ENCODE results near the gene POLR2M.
A peak's percentile ranks its signal among the peaks of the same experiment; 100 is the strongest.

Gene POLR2M

GRCh38 chr15:57746786-57747185 is 40.3 kb downstream of the POLR2M start:
- TF ChIP-seq POLR2A (IDR thresholded peaks at IDR 0.05; ENCODE audit: low read depth, low read length) = no peak
- no peak for TF ChIP-seq TAF1 (IDR thresholded peaks at IDR 0.05; ENCODE audit: low read depth, low read length)
- FAIRE-seq = no peak

GRCh38 chr15:57747206-57747896 is 40.8 kb downstream of the POLR2M start:
- TF ChIP-seq TAF1 (IDR thresholded peaks at IDR 0.05; ENCODE audit: low read depth, low read length) (no peak), POLR2AphosphoS5 (IDR thresholded peaks at IDR 0.05; ENCODE audit: low read depth, low read length) (no peak), SPI1 (IDR thresholded peaks at IDR 0.05; ENCODE audit: low read depth, low read length) (peak; percentile 74)
- no peak for FAIRE-seq

More at GRCh38 chr15:57746786-57747185, 40.3 kb downstream of the POLR2M start:
- DNase-seq (ENCODE audit: insufficient read length, low spot score) = no peak

GRCh38 chr15:57751177-57751800 is 44.8 kb downstream of the POLR2M start:
- FAIRE-seq = no peak
- TF ChIP-seq PAX5 (IDR thresholded peaks at IDR 0.05; ENCODE audit: insufficient read depth, low read length, severe bottlenecking) = no peak
- no peak for TF ChIP-seq POU2F2 (IDR thresholded peaks at IDR 0.05; ENCODE audit: low read depth, low read length)
- no peak for TF ChIP-seq POLR2A (IDR thresholded peaks at IDR 0.05; ENCODE audit: low read depth, low read length)
- no peak for TF ChIP-seq TAF1 (IDR thresholded peaks at IDR 0.05; ENCODE audit: low read depth, low read length)
- TF ChIP-seq POLR2AphosphoS5 (IDR thresholded peaks at IDR 0.05; ENCODE audit: low read depth, low read length) = no peak
- no peak for TF ChIP-seq SPI1 (IDR thresholded peaks at IDR 0.05; ENCODE audit: low read depth, low read length)
- DNase-seq (ENCODE audit: insufficient read length, low spot score) = no peak

More at GRCh38 chr15:57747206-57747896, 40.8 kb downstream of the POLR2M start:
- DNase-seq (ENCODE audit: insufficient read length, low spot score) = no peak

GRCh38 chr15:57752436-57752835 is 45.9 kb downstream of the POLR2M start:
- DNase-seq (ENCODE audit: insufficient read length, low spot score) (no peak), FAIRE-seq (no peak)
- TF ChIP-seq PAX5 (IDR thresholded peaks at IDR 0.05; ENCODE audit: insufficient read depth, low read length, severe bottlenecking) = no peak
- no peak for TF ChIP-seq POLR2AphosphoS5 (IDR thresholded peaks at IDR 0.05; ENCODE audit: low read depth, low read length)
- TF ChIP-seq TAF1 (IDR thresholded peaks at IDR 0.05; ENCODE audit: low read depth, low read length) = no peak
- no peak for TF ChIP-seq SPI1 (IDR thresholded peaks at IDR 0.05; ENCODE audit: low read depth, low read length)
- no peak for TF ChIP-seq POU2F2 (IDR thresholded peaks at IDR 0.05; ENCODE audit: low read depth, low read length)
- TF ChIP-seq POLR2A (IDR thresholded peaks at IDR 0.05; ENCODE audit: low read depth, low read length) = no peak

GRCh38 chr15:57752840-57753239 is 46.3 kb downstream of the POLR2M start:
- no peak for FAIRE-seq
- DNase-seq (ENCODE audit: insufficient read length, low spot score) = no peak
- no peak for TF ChIP-seq POLR2A (IDR thresholded peaks at IDR 0.05; ENCODE audit: low read depth, low read length)
- no peak for TF ChIP-seq SPI1 (IDR thresholded peaks at IDR 0.05; ENCODE audit: low read depth, low read length)
- TF ChIP-seq POU2F2 (IDR thresholded peaks at IDR 0.05; ENCODE audit: low read depth, low read length) = no peak
- no peak for TF ChIP-seq PAX5 (IDR thresholded peaks at IDR 0.05; ENCODE audit: insufficient read depth, low read length, severe bottlenecking)
- TF ChIP-seq TAF1 (IDR thresholded peaks at IDR 0.05; ENCODE audit: low read depth, low read length) = no peak
- no peak for TF ChIP-seq POLR2AphosphoS5 (IDR thresholded peaks at IDR 0.05; ENCODE audit: low read depth, low read length)

GRCh38 chr15:57756466-57756865 is 50.0 kb downstream of the POLR2M start:
- no peak for TF ChIP-seq PAX5 (IDR thresholded peaks at IDR 0.05; ENCODE audit: insufficient read depth, low read length, severe bottlenecking)
- no peak for TF ChIP-seq SPI1 (IDR thresholded peaks at IDR 0.05; ENCODE audit: low read depth, low read length)
- no peak for TF ChIP-seq POLR2AphosphoS5 (IDR thresholded peaks at IDR 0.05; ENCODE audit: low read depth, low read length)
- TF ChIP-seq POLR2A (IDR thresholded peaks at IDR 0.05; ENCODE audit: low read depth, low read length) = no peak
- no peak for TF ChIP-seq TAF1 (IDR thresholded peaks at IDR 0.05; ENCODE audit: low read depth, low read length)
- no peak for TF ChIP-seq POU2F2 (IDR thresholded peaks at IDR 0.05; ENCODE audit: low read depth, low read length)
- DNase-seq (ENCODE audit: insufficient read length, low spot score) (no peak), FAIRE-seq (no peak)

- no peak for FAIRE-seq
Observed at GRCh38 chr15:57758560-57758959, 52.0 kb downstream of the POLR2M start.

DNA sequence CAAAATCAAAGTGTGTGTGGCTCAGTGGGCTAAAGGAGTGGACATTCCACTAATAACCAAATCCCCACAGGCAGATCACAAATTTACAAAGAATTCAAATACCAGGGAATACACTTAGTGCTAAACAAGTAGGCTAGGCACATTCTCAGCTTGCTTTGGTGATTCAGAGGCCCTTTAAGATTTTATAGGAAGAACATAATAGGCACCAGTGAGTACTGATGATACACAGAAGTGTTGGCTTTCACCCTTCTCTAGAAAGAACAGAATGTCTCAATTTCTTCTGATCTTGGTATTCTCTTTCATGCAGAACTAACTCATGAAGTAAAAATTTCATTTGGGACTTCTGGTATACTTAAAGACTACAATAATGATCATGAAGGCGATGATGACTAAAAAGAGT is 55.0 kb downstream of the POLR2M start:
- no peak for TF ChIP-seq PAX5 (IDR thresholded peaks at IDR 0.05; ENCODE audit: insufficient read depth, low read length, severe bottlenecking)
- no peak for TF ChIP-seq POLR2A (IDR thresholded peaks at IDR 0.05; ENCODE audit: low read depth, low read length)
- TF ChIP-seq SPI1 (IDR thresholded peaks at IDR 0.05; ENCODE audit: low read depth, low read length) = no peak
- TF ChIP-seq TAF1 (IDR thresholded peaks at IDR 0.05; ENCODE audit: low read depth, low read length) = no peak
- TF ChIP-seq POU2F2 (IDR thresholded peaks at IDR 0.05; ENCODE audit: low read depth, low read length) = no peak
- no peak for TF ChIP-seq POLR2AphosphoS5 (IDR thresholded peaks at IDR 0.05; ENCODE audit: low read depth, low read length)
- no peak for DNase-seq (ENCODE audit: insufficient read length, low spot score)

More at GRCh38 chr15:57758560-57758959, 52.0 kb downstream of the POLR2M start:
- no peak for DNase-seq (ENCODE audit: insufficient read length, low spot score)
- TF ChIP-seq POU2F2 (IDR thresholded peaks at IDR 0.05; ENCODE audit: low read depth, low read length) (no peak), TAF1 (IDR thresholded peaks at IDR 0.05; ENCODE audit: low read depth, low read length) (no peak), POLR2A (IDR thresholded peaks at IDR 0.05; ENCODE audit: low read depth, low read length) (no peak), SPI1 (IDR thresholded peaks at IDR 0.05; ENCODE audit: low read depth, low read length) (no peak), PAX5 (IDR thresholded peaks at IDR 0.05; ENCODE audit: insufficient read depth, low read length, severe bottlenecking) (no peak), POLR2AphosphoS5 (IDR thresholded peaks at IDR 0.05; ENCODE audit: low read depth, low read length) (no peak)

GRCh38 chr15:57762302-57762701 is 55.8 kb downstream of the POLR2M start:
- DNase-seq (ENCODE audit: insufficient read length, low spot score) (no peak), FAIRE-seq (no peak)
- TF ChIP-seq POLR2AphosphoS5 (IDR thresholded peaks at IDR 0.05; ENCODE audit: low read depth, low read length) (no peak), SPI1 (IDR thresholded peaks at IDR 0.05; ENCODE audit: low read depth, low read length) (no peak), POLR2A (IDR thresholded peaks at IDR 0.05; ENCODE audit: low read depth, low read length) (no peak)

More for the DNA sequence above, 55.0 kb downstream of the POLR2M start:
- no peak for FAIRE-seq

All from GM12891 (cell line).